H1 (cell line): ENCODE results near the gene FCF1. TPM values are rescaled to one million over a fixed set of nuclear protein-coding genes. Genes with fewer than 3 reads are reported as not detected.

Experiments
- BACH1 ChIP-seq: IDR thresholded peaks from 2 replicates; pipeline ENCODE4 v1.6.1; 2012; ENCODE audit warnings: low read length, improper control_type of control experiment
- CBX8 ChIP-seq: fragments of 300-800, 300-1000 bp; sonication (generic); IDR thresholded peaks from 2 replicates; pipeline ENCODE4 v1.7.1; 2016; ENCODE audit warnings: low read depth, low read length, borderline replicate concordance
- EZH2 ChIP-seq: fragments of 200-600 bp; sonication (generic); IDR thresholded peaks from 2 replicates; pipeline ENCODE4 v1.7.1; 2012; ENCODE audit warnings: low read depth, mild to moderate bottlenecking, moderate library complexity, low read length, inconsistent platforms; ENCODE audit not compliant: severe bottlenecking
- HDAC6 ChIP-seq: IDR thresholded peaks from one replicate; pipeline ENCODE4 v1.7.1; 2012; ENCODE audit warnings: low read depth, mild to moderate bottlenecking, inconsistent platforms, low read length, moderate library complexity
- RBBP5 ChIP-seq: IDR thresholded peaks from 2 replicates; pipeline ENCODE4 v1.7.1; 2012; ENCODE audit warnings: low read depth, mild to moderate bottlenecking, inconsistent platforms, low read length, moderate library complexity, borderline replicate concordance
- RNF2 ChIP-seq: fragments of 200-900, 300-1000 bp; sonication (generic); IDR thresholded peaks from 2 replicates; pipeline ENCODE4 v1.7.1; 2016; ENCODE audit warnings: borderline replicate concordance, low read depth, mild to moderate bottlenecking, antibody characterized with exemption, low read length; ENCODE audit not compliant: poor library complexity, severe bottlenecking; ENCODE audit errors: missing control alignments
- SP4 ChIP-seq: IDR thresholded peaks from 2 replicates; pipeline ENCODE4 v1.6.1; 2012; ENCODE audit warnings: low read length, inconsistent platforms
- ZNF274 ChIP-seq: IDR thresholded peaks from 2 replicates; pipeline ENCODE4 v1.7.0; 2012; ENCODE audit warnings: low read length, borderline replicate concordance; ENCODE audit errors: extremely low read depth
- polyA plus RNA-seq, 7 experiments: library from polyadenylated mRNA; depleted of rRNA in 3 of 7; stranded (reverse) in 5 of 7; unstranded in 2 of 7; fragments of >200 nt in 5 of 7; fragments of 200-250 nt in 2 of 7; gene quantifications; 1 replicate in 5 of 7; 2 replicates in 1 of 7; 4 replicates in 1 of 7; pipeline versions ENCODE4 v1.2.1 to v1.2.3, GENCODE V29; 2011 to 2013; ENCODE audit warnings: missing spikeins in 2 of 7, mixed read lengths in 2 of 7
- total RNA-seq: library from RNA; stranded (reverse); fragmentation: NEBNext Ultra II Directional; extraction: Animal tissue kit (Norgen Biotek cat#: 25700); gene quantifications from 2 replicates; pipeline ENCODE4 v1.2.1, GENCODE V29; 2021

FCF1 gene
- total and polyA plus RNA-seq, 2 of the 8 experiments (the other 6 are each of a cell fraction or from before 2014, with no cell fraction given) = 48.1 to 84.3 TPM

DNA sequence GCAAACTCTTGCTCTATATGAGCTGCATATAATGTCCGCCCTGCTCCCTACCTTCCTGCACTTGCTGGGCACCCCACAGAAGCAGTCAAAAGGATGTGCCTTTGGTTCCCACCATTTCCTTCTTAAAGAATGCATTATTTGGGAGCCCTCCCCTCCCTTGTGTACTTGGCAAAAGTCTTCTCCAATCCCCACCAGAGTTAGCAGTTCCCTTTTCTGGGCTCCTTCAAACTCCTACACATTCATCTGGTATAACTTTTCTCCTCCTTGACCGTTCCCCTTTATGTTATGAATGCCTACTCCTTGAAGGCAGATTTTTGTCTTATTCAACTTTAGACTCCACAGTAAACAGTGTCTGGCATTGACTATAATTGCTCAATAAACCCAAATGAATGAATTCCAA, 27.9 kb upstream of the FCF1 start (continued):
- TF ChIP-seq HDAC6 (no peak), RNF2 (no peak), EZH2 (no peak), BACH1 (no peak), RBBP5 (no peak), SP4 (no peak), ZNF274 (no peak), CBX8 (no peak)
